ENCODE measurements around the gene SPACDR.
"Not testable (repeated sequence)": the region's sequence is repeated elsewhere in the genome, so short reads cannot be mapped to it uniquely, and the experiment has no call there.

SPACDR gene

DNA sequence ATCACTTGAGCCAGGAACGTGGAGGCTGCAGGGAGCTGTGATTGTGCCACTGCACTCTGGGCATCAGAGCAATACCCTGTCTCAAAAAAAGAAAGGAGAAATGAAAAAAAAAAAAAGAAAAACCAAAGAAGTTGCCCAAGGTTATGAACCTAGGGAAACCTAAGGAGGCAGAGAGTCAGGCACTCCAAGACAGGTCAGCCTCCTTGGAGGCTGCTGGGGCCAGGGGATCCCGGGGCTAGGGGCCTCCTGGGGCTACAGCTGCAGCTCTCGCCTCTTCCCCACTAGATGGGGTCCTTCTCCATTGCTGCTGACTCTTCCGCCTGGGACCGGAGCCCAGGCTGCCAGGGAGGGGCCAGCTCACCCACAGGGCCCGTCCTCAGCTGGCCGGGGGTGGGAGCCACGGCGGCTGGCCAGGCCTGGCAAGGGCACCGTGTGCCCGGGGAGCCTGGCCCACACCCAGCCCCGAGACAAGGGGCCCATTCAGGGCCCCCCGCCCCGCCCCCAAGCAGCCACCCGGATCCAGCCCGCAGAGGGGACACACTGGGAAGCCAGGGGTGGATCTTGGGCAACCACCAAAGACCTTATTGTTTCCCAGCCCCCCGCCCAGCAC is 1.7 kb upstream of the SPACDR start:
- no peak for DNase-seq (ENCODE audit: low spot score)

DNA sequence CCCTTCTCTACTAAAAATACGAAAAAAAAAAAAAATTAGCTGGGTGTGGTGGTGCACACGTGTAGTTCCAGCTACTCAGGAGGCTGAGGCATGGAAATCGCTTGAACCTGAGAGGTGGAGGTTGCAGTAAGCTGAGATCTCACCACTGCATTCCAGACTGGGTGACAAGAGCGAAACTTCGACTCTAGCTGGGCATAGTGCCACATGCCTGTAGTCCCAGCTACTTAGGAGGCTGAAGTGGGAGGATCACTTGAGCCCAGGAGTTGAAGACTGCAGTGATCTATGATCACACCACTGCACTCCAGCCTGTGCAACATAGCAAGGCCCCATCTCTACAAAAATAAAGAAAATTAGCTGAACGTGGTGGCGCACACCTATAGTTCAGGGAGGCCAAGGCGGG is 1.2 kb upstream of the SPACDR start:
- DNase-seq (ENCODE audit: low spot score) = no peak

DNA sequence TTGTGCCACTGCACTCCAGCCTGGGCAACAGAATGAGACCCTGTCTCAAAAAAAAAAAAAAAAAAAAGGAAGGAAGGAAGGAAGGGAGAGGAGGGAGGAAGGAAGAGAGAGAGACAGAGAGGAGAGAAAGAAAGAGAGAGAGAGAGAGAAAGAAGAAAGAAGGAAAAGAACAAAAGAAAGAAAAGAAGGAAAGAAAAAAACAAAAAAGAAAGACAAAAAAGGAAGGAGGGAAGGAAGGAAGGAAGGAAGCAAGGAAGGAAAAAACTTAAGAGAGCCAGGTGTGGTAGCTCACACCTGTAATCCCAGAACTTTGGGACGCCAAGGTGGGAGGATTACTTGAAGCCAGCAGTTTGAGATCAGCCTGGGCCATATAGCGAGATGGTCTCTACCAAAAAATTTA is 731 bp upstream of the SPACDR start:
- no peak for DNase-seq (ENCODE audit: low spot score)

DNA sequence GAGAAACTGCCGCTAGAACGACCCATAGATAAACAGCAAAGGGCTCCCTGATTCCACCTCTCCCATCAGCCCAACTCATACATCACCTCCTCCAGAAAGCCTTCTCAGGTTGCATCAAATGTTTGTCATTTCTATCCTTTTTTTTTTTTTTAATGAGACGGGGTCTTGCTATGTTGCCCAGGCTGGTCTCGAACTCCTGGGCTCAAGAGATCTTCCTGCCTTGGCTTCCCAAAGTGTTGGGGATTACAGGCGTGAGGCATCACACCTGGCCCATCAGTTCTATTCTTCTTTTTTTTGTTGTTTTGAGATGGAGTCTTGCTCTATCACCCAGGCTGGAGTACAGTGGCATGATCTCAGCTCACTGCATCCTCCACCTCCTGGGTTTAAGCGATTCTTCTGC is 7.0 kb downstream of the SPACDR start:
- no peak for DNase-seq (ENCODE audit: low spot score)

DNA sequence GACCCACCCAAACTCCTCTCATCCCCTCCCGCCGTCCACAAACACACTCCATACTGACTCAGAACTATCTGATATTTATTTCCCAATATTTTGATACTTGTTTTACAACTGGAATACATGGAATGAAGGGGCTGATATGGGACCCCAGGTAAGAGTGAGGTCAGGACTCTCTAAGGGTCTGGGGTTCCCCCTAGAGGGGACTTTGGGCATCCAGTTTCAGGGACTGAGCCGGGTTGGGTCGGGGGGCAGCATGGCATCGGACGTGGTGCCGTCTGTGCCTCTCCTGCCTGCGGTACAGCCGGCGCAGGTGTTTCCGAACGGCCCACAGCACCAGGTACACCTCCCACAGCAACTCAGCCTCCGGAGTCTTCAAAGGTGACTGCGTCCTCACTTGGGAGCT is 7.5 kb downstream of the SPACDR start:
- DNase-seq (ENCODE audit: low spot score) = no peak

DNA sequence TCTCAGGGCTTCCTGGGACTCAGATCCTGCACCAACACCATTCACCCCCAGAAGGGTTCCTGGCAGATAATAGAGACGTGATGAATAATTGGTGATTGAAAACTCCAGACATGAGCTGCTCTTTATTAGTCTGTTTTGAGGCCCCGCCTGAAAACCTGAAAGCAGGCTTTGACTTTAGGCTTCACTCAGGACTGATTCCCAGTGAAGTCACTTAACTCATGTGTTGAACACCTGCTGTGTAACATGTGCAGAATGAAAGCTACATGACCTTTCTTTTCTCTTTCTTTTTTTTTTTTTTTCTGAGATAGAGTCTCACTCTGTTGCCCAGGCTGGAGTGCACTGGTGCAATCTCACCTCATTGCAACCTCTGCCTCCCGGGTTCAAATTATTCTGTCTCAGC is 8.9 kb downstream of the SPACDR start:
- DNase-seq (ENCODE audit: low spot score) = no peak

DNA sequence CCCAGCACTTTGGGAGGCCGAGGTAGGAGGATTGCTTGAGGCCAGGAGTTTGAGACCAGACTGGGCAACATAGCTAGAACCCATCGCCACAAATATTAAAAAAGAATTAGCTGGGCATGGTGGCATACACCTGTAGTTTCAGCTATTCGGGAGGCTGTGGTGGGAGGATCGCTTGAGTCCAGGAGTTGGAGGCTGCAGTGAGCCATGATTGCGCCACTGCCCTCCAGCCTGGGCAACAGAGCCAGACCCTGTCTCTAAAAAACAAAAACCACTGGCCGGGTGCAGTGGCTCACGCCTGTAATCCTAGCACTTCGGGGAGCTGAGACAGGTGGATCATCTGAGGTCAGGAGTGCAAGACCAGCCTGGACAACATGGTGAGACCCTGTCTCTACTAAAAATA is 10.2 kb downstream of the SPACDR start:
- DNase-seq (ENCODE audit: low spot score) = not testable (repeated sequence)

DNA sequence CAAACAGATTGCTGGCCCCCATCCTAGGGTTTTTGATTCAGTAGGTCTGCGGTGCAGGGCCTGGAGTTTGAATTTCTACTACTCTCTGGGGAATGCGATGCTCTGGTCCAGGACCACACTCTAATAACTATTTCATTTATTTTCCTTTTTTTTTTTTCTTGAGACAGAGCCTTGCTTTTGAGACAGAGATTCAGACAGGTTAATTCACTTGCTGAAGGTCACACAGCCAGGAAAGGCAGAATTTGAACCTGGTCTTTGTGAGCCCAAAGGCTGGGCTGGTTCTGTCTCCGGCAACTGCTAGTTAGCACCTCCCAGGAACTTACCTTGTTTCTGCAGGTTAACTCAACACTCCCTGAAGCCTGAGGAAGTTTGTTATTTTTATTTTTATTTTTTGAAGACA is 11.5 kb downstream of the SPACDR start:
- no peak for DNase-seq (ENCODE audit: low spot score)

DNA sequence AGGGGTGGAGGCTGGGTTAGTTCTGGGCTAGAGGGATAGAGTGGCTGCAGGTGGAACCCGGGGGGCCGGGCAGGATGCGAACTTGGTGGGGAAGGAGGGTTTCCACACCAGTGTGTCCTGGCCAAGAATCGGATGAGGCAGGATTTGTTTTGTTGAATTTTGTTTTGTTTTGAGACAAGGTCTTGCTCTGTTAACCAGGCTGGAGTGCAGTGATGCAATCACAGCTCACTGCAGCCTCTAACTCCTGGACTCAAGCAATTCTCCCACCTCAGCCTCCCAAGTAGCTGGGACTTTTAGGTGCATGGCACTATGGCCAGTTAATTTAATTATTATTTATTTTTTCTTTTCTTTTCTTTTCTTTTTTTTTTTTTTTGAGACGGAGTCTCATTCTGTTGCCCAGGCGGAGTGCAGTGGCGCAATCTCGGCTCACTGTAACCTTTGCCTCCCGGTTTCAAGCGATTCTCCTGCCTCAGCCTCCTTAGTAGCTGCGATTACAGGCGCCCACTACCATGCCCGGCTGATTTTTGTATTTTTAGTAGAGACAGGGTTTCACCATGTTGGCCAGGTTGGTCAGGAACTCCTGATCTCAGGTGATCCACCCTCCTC is 14.8 kb downstream of the SPACDR start:
- DNase-seq (ENCODE audit: low spot score) = no peak

DNA sequence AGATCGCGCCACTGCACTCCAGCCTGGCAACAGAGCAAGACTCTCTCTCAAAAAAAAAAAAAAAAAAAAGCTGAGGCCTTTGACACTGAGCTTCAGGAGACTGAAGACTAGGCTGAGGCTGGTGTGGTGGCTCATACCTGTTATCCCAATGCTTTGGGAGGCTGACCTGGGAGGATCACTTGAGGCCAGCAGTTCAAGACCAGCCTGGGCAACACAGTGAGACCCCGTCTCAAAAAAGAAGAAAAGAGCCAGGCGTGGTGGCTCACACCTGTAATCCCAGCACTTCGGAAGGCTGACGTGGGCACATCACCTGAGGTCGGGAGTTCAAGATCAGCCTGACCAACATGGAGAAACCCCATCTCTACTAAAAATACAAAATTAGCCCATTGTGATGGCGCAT is 16.7 kb downstream of the SPACDR start:
- DNase-seq (ENCODE audit: low spot score) = not testable (repeated sequence)

DNA sequence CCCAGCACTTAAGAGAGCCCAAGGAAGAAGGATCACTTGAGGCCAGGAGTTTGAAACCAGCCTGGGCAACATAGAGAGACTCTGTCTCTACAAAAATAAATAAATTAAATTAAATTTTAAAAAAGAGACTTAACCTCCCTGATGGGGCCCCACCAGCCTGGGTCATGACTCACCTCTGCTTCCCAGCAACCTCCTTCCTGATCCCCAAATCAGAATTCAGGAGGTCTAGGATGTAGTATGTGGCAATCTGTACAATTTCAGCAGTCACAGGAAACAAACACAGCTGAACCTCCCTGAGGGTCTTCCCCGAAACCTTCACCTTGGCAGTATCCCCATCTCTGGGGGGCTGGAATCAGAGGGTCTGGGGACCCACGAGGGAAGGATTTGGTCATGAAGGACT is 18.0 kb downstream of the SPACDR start:
- DNase-seq (ENCODE audit: low spot score) = no peak

DNA sequence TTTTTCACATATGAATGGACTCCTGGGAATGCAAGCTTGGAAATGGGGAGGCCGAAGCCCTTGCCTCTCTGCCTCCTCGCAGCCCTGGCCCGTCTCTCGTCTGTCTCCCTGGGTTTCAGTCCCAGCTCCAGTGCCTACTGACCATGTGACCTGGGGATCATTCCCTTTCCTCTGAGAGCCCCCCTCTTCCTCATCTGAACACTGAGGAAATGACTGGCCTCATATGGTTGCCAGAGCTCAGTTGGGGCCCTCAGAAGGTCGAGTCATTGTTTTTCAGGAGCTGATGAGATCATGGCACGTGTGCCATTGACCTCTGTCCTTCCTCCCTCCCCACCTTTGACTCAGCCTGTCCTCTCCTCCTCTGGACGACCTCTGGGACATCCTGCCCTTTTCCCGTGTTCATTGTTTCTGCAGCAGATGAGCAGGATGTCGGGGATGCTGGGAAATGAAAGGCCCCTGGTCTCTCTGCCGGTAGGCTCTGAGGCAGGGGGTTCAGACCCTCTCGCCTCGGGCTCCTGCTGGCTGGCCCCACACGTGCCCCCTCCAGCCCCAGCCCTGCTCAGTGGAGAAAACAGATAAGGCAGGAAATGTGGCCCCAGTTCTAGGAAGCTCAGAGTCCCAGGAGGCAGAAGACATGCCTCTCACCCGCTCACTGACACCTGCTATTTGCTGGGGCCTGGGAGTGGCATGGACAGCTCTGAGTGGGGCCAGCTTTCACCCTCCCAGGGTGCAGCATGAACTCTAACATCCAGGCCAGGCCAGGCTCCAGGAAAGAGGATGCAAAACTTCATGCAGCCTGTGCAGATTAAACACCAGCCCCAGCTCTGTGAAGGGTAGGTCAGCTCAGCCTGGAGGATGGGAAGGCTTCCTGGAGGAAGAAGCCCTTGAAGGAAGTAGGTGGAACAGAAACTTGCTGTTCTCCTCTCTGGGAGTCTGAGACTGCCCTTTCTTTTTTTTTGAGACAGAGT is 19.5 kb downstream of the SPACDR start:
- DNase-seq (ENCODE audit: low spot score) = no peak

DNA sequence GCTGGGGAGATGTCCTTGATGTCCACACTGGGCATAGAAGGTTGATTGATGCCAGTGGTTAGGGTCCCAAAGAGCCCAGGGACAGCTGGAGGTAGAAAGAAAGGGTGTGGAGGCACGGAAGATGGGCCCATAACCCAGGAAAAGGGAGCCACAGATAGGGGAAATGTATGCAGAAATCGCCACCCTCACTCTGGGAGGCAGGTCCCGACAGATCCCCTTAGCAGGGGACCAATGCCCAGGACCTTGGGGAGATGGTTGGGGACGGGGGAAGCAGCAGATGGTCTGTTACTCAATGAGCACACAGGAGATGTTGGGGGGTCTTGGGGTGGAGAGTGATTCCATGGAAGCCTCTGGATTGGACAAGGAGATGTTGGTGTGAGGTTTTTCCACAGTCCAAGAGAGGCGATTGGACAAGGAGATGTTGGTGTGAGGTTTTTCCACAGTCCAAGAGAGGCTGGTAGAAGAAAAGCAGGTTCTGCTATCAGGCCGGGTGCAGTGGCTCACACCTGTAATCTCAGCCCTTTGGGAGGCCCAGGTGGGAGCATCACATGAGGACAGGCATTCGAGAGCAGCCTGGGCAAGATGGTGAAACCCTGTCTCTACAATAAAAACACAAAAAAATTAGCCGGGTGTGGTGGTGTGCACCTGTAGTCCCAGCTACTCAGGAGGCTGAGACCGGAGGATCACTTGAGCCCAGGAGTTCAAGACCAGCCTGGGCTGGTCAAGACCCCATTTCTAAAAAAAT is 20.8 kb downstream of the SPACDR start:
- DNase-seq (ENCODE audit: low spot score) = no peak

DNA sequence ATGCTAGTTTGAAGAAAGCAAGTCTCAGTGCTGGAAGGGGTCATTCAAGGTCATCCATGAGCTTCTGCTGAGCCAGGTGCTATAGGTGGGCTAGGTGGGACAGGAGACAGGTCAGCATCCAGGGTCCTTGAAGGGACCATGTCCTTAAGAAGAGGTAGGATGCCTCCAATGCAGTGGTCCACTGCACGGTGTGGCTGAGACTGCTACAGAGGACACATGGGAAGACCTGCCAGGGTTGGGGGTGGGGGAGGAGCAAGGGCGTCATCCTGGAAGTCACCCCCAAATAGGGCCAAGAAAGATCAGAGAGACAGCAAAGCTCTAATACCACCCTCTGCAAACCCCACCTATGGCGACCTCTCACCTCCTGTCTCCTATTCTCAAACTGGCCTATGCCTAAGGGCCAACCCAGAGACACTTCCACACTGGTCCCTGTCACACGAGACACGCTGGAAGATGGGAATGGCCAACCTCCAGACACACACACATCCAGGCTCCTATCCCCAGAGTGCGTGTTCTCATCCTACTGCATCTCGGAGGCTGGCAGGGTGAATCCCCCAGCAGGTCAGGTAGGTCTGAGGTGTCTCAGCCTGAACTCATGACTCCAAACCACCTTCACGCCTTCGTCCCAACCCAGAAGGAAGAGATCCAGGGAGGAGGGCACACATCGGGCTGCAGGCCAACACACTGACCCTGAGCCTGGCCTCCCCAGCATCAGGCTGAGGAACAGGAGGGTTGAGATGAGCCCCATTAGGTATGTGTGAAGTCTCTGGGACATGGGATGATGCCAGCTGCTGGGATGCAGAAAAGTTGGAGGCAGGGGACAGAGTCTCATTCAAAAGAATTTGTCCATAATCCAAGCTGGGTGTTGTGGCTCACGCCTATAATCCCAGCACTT is 22.2 kb downstream of the SPACDR start:
- no peak for DNase-seq (ENCODE audit: low spot score)

DNA sequence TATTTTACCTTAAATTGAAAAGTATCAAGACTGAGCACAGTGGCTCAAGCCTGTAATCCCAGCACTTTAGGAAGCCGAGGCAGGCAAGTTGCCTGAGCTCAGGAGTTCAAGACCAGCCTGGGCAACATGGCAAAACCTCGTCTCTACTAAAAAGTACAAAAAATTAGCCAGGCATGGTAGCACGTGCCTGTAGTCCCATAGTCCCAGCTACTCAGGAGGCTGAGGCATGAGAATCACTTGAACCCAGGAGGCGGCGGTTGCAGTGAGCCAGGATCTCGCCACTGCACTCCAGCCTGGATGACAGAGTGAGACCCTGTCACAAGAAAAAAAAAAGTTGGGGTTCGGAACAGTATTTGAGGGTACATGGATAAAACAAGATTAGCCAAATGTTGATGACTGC is 24.8 kb downstream of the SPACDR start:
- not testable (repeated sequence) for DNase-seq (ENCODE audit: low spot score)

DNA sequence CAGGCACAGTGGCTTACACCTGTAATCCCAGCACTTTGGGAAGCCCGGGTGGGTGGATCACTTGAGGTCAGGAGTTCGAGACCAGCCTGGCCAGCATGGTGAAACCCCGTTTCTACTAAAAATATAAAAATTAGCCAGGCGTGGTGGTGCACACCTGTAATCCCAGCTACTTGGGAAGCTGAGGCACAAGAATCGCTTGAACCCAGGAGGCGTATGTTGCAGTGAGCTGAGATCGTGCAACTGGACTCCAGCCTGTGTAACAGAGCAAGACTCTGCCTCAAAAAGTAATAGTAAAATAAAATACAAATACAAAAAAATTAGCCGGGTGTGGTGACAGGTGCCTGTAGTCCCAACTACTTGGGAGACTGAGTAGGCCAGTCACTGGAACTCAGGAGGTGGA is 25.3 kb downstream of the SPACDR start:
- not testable (repeated sequence) for DNase-seq (ENCODE audit: low spot score)

DNA sequence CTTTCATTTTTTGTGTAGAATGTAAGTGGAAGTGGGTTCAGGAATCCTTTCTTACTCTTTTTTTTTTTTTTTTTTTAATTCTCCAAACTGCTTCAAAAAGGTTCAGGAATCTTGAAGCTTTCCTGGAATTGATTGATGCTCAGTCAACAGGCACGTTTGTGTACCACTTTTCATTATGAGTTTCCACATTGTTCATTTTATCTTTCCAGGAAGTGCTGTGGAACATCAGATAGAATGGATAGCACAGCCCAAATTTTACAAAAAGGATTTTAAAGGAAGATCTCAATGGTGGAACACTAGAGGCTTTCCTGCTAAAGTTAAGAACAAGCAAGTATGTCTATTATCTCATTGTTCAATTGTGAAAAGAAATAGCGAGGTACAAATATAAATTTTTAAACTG is 25.9 kb downstream of the SPACDR start:
- DNase-seq (ENCODE audit: low spot score) = no peak

DNA sequence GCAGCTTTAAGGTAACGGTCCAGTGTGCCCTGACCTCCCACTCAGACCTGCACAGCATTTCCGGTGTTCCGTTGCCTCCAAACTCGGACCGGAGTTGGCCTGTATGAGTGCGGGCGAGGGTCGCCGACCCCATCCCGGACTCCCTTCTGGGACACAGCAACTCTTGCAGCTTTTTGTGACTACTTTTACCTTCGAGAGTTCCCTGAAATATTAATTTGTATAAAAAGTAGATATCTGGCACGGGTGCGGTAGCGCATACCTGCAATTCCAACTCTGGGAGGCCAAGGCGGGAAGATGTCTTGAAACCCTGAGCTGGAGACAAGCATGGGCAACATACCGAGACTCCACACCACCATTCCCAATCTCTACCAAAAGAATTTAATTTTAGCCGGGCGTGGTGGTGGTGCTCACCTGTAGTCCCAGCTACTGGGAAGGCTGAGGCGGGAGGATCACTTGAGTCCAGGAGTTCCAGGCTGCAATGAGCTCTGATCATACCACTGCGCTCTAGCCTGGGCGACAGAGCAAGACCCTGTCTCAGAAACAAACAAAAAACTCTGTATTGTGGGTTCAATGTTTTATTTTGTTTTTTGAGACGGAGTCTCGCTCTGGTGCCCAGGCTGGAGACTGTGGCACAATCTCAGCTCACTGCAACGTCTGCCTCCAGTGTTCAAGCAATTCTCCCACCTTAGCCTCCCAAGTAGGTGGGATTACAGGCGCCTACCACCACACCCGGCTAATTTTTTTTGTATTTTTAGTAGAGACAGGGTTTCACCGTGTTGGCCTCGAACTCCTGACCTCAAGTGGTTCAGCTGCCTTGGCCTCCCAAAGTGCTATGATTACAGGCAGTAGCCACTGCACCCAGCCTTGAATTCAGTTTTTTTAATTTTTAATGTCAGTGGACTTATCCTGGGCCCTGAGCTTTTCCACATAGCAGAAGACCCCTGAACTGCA is 26.6 kb downstream of the SPACDR start:
- DNase-seq (ENCODE audit: low spot score) = no peak

DNA sequence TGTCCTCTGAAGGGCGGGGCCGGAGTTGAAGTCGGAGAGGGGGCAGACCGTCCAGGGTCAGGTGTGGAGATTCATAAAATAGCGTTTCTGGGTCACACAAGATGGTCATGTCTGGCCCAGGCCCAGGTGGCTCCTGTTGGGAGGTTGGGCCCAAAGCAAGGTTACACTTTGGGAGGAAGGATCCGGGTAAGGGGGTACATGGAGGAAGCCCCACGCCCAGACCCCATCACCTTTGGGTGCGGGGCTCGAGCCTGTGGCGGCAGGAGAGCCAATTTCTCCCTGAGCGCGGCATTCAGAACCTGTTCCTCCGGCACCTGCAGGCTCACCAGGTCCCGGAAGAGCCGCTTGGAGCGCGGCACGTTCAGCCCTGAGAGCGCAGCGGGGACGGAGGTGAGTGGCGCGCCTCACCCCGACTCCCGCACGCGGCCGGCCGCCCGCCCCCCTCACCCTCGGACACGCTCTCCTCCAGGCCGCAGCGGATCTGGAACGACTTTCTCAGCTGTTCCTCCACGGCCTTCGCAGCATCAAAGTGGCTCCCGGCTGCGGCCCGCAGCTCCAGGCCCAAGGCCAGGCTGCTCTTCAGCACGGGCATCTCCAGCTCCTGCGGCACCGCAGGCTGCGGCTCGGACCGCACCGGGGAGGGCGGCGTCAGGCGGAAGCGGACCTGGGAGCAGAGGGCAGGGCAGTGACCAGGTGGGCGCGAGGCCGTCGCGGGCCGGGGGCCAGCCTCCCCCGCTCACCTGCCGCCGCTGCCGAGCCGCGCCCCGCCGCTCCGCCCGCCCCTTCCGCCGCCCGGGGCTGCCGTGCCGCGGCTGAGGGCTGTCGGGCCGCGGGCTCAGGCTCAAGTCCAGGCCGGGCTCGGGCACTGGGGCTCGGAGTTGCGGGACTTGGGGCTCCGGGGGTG is 28.4 kb downstream of the SPACDR start:
- DNase-seq (ENCODE audit: low spot score) = peak; percentile 48

All from CD4-positive, alpha-beta T cell treated with Interleukin-6 at 100 ng/mL for 8 hours (primary cell).